KBM-7 (cell line): ENCODE results near the gene SDHA.
"Not testable (repeated sequence)": the region's sequence is repeated elsewhere in the genome, so short reads cannot be mapped to it uniquely, and the experiment has no call there.

Source experiments
- DNase-seq: peaks from one replicate; pipeline ENCODE4 v3.0.0-alpha.2; 2015
- in situ Hi-C: fragments of 300-500 bp; cut with MboI; formaldehyde crosslinking; loops from 2 replicates; pipeline ENCODE4 v1.14.3; 2020; ENCODE audit warnings: low sequenced_read_pairs, low pct_unique_long_range_greater_than_20kb, mixed read lengths

Gene SDHA

DNA sequence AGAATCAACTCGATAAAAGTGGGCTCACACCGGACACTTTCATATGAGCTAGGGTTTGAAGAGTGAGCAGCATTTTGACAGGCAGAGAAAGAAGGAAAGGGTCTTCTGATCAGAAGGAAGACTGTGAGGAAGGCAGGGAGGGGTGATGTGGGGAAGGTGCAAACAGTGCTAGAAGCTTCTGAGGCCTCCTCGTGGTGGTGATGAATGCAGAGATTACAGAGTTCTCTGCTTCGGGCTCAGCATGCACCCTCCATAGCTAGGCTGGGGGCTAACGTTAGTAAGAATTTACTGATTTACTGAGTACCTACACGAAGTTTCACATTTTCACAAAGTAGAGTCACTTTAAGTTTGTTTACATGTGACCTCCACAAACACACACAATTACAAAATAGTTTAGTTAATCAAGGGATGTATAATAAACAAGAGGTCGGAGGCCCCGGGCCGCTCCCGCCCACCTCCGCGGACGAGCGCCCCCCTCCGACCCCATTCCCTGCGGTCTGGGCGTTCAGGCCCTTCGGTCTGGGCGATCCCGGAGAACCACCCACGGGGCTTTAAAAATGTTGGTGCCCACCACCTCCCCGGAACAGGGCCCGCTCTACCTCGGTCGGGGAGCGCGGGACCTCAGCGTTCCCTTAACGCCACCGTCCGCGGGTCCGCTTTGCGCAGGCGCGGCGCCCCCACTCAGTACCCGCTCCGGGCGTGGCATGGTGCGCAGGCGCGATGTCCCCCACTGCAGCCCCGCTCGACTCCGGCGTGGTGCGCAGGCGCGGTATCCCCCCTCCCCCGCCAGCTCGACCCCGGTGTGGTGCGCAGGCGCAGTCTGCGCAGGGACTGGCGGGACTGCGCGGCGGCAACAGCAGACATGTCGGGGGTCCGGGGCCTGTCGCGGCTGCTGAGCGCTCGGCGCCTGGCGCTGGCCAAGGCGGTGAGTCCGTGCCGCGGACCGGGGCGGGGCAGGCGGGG is at the start of gene SDHA, which contains the start of gene CCDC127:
Gene SDHA, plus strand, starts transcription at position 827 of the 963 bp plus-strand sequence. Its CDS starts 36 bp downstream, at position 863.
Gene CCDC127, minus strand, starts transcription at position 660 of the 963 bp plus-strand sequence. CDS start 1,304 bp downstream, outside the sequence.
- in situ Hi-C loops = not testable (repeated sequence)
- DNase-seq = peak; percentile 93

GRCh38 chr5:169071-169727 is 48.9 kb upstream of the SDHA start:
- in situ Hi-C loops = no loop called here

GRCh38 chr5:169728-170094 is 48.4 kb upstream of the SDHA start:
- in situ Hi-C loops = no loop called here

More at GRCh38 chr5:169071-169727, 48.9 kb upstream of the SDHA start:
- DNase-seq = no peak

DNA sequence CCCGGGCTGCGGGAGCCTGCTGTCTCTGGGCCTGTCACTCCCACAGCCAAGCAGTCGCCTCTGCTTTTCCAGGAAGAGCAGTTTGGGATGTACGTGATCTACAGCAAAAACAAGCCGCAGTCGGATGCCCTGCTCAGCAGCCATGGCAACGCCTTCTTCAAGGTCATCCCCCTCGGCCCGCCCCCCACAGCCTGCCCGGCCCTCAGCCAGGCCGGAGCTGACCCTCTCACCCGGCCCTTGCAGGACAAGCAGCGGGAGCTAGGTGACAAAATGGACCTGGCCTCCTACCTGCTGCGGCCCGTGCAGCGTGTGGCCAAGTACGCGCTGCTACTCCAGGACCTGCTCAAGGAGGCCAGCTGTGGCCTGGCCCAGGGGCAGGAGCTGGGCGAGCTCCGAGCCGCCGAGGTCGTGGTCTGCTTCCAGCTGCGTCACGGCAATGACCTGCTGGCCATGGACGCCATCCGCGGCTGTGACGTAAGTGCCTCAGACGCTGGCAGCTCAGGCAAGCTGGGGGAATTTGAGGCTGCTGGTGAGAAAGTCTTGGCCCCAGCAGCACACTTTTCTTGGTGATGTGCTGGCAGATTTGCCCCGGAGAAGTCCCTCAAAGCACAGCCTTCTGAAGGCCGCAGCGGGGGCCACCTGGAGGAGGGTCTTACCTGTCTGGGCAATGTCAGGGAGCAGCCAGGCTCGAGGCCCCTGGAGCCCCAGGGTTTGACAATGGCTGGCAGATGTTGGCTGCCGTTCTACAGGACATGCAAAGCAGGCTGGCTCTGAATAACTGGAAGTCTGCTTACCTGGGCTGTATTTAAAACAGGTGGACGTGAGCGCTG is 46.9 kb upstream of the SDHA start:
- DNase-seq = no peak
- in situ Hi-C loops = no loop called here

More at GRCh38 chr5:169728-170094, 48.4 kb upstream of the SDHA start:
- no peak for DNase-seq

GRCh38 chr5:171801-172331 is 46.3 kb upstream of the SDHA start:
- no peak for DNase-seq
- in situ Hi-C loops = no loop called here

DNA sequence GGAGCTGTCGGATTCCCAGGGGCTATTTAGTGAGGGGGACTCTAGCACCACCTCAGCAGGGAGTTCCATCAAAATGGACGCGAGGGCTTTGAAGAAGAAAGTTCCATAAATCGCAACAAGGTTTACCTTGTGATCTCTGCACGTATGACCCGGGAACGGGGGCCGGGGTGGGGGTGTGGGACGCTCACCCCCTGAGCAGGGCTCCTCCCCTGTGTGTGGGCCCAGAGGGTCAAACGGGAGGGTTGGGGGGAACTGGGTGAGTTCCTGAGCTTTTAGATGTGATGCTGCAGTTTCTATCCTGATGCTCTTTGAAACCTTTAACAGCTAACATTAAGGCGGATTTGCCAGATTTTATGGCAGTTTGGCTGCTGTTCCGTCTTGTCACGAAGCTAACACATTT is 45.7 kb upstream of the SDHA start:
- in situ Hi-C loops = no loop called here
- DNase-seq = no peak

DNA sequence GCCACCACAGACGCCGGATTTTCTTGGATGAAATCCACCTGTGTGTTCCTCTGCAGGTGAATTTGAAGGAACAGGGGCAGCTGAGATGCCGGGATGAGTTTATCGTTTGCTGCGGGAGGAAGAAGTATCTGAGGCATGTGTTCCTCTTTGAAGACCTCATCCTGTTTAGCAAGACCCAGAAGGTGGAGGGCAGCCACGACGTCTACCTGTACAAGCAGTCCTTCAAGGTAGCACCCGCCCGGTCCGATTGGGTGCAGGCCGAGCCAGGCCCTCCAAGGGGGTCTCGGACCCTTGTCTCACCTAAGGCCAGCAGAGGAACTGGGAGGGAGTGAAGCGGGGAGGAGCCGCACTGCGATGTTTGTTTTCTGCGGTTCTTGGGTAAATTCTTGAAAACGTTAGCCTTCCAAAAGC is 45.3 kb upstream of the SDHA start:
- in situ Hi-C loops = no loop called here
- DNase-seq = no peak

GRCh38 chr5:173392-174290 is 44.5 kb upstream of the SDHA start:
- in situ Hi-C loops = no loop called here
- no peak for DNase-seq

DNA sequence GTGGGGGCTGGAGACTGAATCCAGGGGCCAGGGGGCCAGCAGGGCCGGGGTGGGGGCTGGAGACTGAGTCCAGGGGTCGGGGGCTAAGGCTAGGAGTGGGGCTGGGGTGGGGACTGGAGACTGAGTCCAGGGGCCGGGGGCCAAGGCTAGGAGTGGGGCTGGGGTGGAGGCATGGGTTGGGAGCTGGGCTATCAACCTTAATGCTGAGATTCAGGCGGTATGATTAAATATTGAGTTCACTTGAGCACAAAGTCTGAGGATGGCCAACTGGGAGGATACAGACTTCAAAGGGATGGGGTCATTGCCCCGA is 43.9 kb upstream of the SDHA start:
- DNase-seq = no peak
- in situ Hi-C loops = no loop called here

GRCh38 chr5:174876-175465 is 43.1 kb upstream of the SDHA start:
- no peak for DNase-seq
- in situ Hi-C loops = no loop called here

DNA sequence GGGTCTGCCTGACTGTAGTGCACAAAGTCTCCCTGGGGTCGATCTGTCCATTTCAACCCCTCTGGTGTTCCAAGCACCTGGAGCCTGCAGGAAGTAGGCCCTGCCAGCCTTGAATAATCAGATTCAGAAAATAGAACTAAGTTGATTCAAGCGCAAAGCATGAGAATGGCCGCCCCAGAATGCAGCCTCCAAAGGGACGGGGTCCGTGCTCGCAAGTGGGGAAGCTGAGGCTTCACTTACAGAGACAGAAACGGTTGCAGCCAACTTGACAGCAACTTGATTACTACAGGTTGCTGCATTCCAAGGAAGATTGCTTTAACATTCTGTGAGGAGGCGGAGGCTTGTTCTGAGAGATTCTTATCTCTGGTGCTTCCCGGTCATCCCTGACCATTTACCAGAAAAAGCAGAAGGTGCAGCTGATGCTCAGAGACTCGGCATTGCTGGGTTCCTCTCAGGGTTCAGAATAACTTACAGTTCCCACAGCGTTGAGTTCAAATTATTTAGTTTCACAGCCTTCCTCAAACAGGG is 41.8 kb upstream of the SDHA start:
- no peak for DNase-seq
- in situ Hi-C loops = no loop called here

GRCh38 chr5:178110-178509 is 40.0 kb upstream of the SDHA start:
- in situ Hi-C loops = no loop called here
- no peak for DNase-seq

DNA sequence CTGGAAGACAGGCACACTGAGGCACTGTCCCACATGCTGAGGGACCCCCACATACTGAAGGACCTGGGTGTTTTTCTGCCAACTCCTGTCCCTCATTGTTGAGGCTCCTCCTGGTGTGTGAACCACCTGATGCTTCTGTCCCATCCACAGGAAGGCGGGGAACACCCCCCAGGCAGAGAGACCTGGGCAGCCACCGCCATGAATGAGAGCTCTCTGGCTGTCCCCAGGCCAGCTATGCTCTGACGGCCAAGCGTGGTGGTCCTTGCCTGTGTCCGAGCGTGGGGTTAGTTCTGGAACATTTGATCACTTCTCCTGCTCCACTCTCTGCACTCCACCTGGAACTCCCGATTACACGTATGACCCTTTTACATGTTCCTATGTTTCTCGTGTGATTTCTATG is 38.7 kb upstream of the SDHA start:
- DNase-seq = no peak
- in situ Hi-C loops = no loop called here

DNA sequence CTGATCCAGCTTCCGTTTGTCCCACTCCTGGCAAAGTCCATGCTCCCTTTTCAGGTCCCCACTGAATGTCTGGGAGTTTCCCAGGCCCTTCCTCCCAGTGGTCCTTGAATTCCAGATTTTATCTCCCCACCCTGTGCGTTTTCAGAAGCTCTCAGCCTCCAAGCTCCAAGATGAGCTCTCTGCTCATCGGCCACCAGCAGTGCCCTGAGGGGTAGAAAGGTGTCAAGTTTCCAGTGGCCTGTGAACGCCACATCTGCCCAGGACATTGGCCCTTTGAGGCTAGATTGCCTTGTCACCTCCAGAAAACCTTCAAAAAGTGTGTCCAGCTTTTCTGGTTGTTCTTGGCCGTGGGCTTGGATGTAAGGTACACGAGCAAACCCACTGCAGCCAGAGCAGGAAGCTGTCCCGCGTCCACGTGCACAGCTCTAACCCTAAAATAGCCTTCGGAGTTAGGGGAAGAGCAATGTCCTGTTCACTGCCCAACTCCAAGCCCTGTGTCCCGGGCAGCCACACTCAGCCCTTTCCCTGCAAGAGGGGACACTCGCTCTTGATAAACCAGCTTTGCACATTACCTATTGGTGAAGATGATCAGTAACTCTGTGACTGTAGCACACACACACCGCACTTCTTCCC is 37.7 kb upstream of the SDHA start:
- no peak for DNase-seq
- in situ Hi-C loops = no loop called here

DNA sequence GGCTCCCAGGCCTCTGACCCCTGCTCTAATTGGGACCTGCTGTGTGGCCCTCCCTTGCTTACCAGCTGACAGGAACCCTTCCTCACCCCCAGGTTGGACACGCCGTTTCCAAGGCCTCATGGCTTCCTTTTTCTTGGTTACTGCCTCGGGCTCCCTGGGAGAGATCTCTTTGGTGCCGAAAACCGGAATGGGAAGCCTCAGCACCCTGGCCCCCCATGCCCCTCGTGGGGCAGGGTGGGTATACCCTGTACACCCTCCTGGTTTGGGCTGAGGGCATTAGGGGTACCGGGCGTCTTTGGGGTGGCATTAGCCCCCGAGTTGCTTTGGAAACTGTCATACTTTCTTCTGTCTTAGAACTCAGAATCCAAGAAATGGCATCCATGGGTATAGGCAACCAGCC is 37.0 kb upstream of the SDHA start:
- in situ Hi-C loops = no loop called here

DNA sequence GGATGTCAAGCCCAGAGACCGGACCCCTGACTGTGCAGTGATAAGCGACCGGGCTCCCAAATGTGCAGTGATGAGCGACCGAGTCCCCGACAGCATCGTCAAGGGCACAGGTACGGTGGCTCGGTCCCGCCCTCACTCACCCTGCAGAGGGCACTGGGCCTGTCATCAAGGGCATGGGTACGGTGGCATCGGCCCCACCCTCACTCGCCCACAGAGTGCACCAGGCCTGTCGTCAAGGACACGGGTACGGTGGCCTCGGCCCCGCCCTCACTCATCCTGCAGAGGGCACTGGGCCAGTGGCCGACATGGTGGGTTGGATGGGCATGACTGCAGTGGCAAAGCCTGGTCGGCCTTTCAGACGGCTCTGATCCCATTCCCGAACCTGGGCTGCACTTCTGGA is 36.6 kb upstream of the SDHA start:
- in situ Hi-C loops = no loop called here
- no peak for DNase-seq

More for the DNA sequence above, 37.0 kb upstream of the SDHA start:
- no peak for DNase-seq

GRCh38 chr5:182126-182525 is 36.0 kb upstream of the SDHA start:
- in situ Hi-C loops = no loop called here

More at GRCh38 chr5:182126-182525, 36.0 kb upstream of the SDHA start:
- no peak for DNase-seq
